DOHH2 (cell line): ENCODE measurements around the gene MYH11.

ENCODE experiments used
- CTCF ChIP-seq: fragments of 200-600 bp; sonication (generic); IDR thresholded peaks from one replicate; pipeline ENCODE4 v1.5.1; 2014; ENCODE audit warnings: antibody characterized with exemption, mild to moderate bottlenecking, low read depth, low read length; ENCODE audit not compliant: poor library complexity, severe bottlenecking
- EZH2phosphoT487 ChIP-seq: fragments of 200-600 bp; sonication (generic); IDR thresholded peaks from 2 replicates; pipeline ENCODE4 v1.6.1; 2017; ENCODE audit warnings: borderline replicate concordance, mild to moderate bottlenecking, antibody characterized with exemption, low read length, moderate library complexity, mixed read lengths

GRCh38 chr16:15854906-15855703, 1.7 kb downstream of the MYH11 start:
- TF ChIP-seq CTCF: no peak
- no peak for TF ChIP-seq EZH2phosphoT487
